ENCODE data around the gene AOC3. TPM values are rescaled to one million over a fixed set of nuclear protein-coding genes. Genes with fewer than 3 reads are reported as not detected.

AOC3 gene
- total and polyA plus RNA-seq, 2 of the 13 experiments (the other 11 are each of a cell fraction or from before 2014, with no cell fraction given) = 8.7 to 51.7 TPM

GRCh38 chr17:42894283-42895184, 43.5 kb downstream of the AOC3 start (continued):
- TF ChIP-seq ZBTB4 (CRISPR knock-in tag; IDR thresholded peaks at IDR 0.05; ENCODE audit: borderline replicate concordance) (peak; percentile 16; the same call in 1 of the 2 replicates), ZNF256 (CRISPR knock-in tag; conservative IDR thresholded peaks at IDR 0.05) (no peak), ZFAT (CRISPR knock-in tag; conservative IDR thresholded peaks at IDR 0.05) (no peak), TMF1 (CRISPR knock-in tag; IDR thresholded peaks at IDR 0.05; ENCODE audit: low read depth) (peak; percentile 88), ZNF614 (CRISPR knock-in tag; IDR thresholded peaks at IDR 0.05; ENCODE audit: borderline replicate concordance) (peak; percentile 78; the same call in 1 of the 2 replicates), ZFP36L2 (CRISPR knock-in tag; IDR thresholded peaks at IDR 0.05) (no peak), ZNF574 (CRISPR knock-in tag; IDR thresholded peaks at IDR 0.05) (peak; percentile 80), SRY (CRISPR knock-in tag; IDR thresholded peaks at IDR 0.05) (no peak), ZSCAN21 (CRISPR knock-in tag; IDR thresholded peaks at IDR 0.05; ENCODE audit: borderline replicate concordance) (peak; percentile 63; the same call in 1 of the 2 replicates), ZNF7 (CRISPR knock-in tag; IDR thresholded peaks at IDR 0.05) (no peak), CENPT (CRISPR knock-in tag; IDR thresholded peaks at IDR 0.05; ENCODE audit: low read depth) (no peak)
- TF ChIP-seq, protein P1, sequence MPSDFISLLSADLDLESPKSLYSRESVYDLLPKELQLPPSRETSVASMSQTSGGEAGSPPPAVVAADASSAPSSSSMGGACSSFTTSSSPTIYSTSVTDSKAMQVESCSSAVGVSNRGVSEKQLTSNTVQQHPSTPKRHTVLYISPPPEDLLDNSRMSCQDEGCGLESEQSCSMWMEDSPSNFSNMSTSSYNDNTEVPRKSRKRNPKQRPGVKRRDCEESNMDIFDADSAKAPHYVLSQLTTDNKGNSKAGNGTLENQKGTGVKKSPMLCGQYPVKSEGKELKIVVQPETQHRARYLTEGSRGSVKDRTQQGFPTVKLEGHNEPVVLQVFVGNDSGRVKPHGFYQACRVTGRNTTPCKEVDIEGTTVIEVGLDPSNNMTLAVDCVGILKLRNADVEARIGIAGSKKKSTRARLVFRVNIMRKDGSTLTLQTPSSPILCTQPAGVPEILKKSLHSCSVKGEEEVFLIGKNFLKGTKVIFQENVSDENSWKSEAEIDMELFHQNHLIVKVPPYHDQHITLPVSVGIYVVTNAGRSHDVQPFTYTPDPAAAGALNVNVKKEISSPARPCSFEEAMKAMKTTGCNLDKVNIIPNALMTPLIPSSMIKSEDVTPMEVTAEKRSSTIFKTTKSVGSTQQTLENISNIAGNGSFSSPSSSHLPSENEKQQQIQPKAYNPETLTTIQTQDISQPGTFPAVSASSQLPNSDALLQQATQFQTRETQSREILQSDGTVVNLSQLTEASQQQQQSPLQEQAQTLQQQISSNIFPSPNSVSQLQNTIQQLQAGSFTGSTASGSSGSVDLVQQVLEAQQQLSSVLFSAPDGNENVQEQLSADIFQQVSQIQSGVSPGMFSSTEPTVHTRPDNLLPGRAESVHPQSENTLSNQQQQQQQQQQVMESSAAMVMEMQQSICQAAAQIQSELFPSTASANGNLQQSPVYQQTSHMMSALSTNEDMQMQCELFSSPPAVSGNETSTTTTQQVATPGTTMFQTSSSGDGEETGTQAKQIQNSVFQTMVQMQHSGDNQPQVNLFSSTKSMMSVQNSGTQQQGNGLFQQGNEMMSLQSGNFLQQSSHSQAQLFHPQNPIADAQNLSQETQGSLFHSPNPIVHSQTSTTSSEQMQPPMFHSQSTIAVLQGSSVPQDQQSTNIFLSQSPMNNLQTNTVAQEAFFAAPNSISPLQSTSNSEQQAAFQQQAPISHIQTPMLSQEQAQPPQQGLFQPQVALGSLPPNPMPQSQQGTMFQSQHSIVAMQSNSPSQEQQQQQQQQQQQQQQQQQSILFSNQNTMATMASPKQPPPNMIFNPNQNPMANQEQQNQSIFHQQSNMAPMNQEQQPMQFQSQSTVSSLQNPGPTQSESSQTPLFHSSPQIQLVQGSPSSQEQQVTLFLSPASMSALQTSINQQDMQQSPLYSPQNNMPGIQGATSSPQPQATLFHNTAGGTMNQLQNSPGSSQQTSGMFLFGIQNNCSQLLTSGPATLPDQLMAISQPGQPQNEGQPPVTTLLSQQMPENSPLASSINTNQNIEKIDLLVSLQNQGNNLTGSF (CRISPR knock-in tag; IDR thresholded peaks at IDR 0.05) = no peak
- TF ChIP-seq, protein P2, sequence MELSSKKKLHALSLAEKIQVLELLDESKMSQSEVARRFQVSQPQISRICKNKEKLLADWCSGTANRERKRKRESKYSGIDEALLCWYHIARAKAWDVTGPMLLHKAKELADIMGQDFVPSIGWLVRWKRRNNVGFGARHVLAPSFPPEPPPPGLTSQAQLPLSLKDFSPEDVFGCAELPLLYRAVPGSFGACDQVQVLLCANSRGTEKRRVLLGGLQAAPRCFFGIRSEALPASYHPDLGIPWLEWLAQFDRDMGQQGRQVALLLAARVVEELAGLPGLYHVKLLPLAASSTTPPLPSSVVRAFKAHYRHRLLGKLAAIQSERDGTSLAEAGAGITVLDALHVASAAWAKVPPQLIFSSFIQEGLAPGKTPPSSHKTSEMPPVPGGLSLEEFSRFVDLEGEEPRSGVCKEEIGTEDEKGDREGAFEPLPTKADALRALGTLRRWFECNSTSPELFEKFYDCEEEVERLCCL (CRISPR knock-in tag; IDR thresholded peaks at IDR 0.05; ENCODE audit: borderline replicate concordance) = no peak

Measured in HepG2 (cell line).